CD4-positive, alpha-beta T cell treated with Interleukin-1 beta for 1 hour (primary cell): Measurements from ENCODE around the gene OLFM2.

ENCODE experiments used
- DNase-seq, 2 donors: peaks; one replicate each; pipeline ENCODE4 v3.0.0-alpha.2; 2020 to 2022

Gene OLFM2

GRCh38 chr19:9903336-9903735, 33.0 kb downstream of the OLFM2 start:
- DNase-seq = no peak

- no peak for DNase-seq
These were observed 34.7 kb downstream of the OLFM2 start for GRCh38 chr19:9901642-9902041.

- no peak for DNase-seq
These were observed 35.3 kb downstream of the OLFM2 start for GRCh38 chr19:9901020-9901419.

- DNase-seq = no peak
These were observed 44.5 kb downstream of the OLFM2 start for GRCh38 chr19:9891609-9892373.

- no peak for DNase-seq
These were observed 51.2 kb downstream of the OLFM2 start for GRCh38 chr19:9885077-9885552.

- DNase-seq = no peak
These were observed 52.6 kb downstream of the OLFM2 start for GRCh38 chr19:9883764-9884163.

GRCh38 chr19:9883231-9883758, 53.0 kb downstream of the OLFM2 start:
- DNase-seq = no peak

GRCh38 chr19:9881720-9882119, 54.6 kb downstream of the OLFM2 start:
- DNase-seq = no peak

- no peak for DNase-seq
These were observed 57.7 kb downstream of the OLFM2 start for GRCh38 chr19:9878511-9879196.

GRCh38 chr19:9877780-9878510, 58.4 kb downstream of the OLFM2 start:
- no peak for DNase-seq

GRCh38 chr19:9875796-9876195, 60.5 kb downstream of the OLFM2 start:
- DNase-seq = no peak

GRCh38 chr19:9875031-9875627, 61.2 kb downstream of the OLFM2 start:
- DNase-seq = no peak

- DNase-seq = no peak
These were observed 63.6 kb downstream of the OLFM2 start for GRCh38 chr19:9872618-9873242.

GRCh38 chr19:9871626-9872338, 64.5 kb downstream of the OLFM2 start:
- DNase-seq = no peak

- DNase-seq = no peak
These were observed 67.2 kb downstream of the OLFM2 start for GRCh38 chr19:9868983-9869617.

- DNase-seq = peak; percentile 47 to 59
These were observed 70.4 kb downstream of the OLFM2 start for GRCh38 chr19:9865732-9866501.

GRCh38 chr19:9863759-9864158, 72.6 kb downstream of the OLFM2 start:
- peak; percentile 6 to 10 for DNase-seq

- DNase-seq = peak; percentile 11 to 12
These were observed 73.4 kb downstream of the OLFM2 start for GRCh38 chr19:9862938-9863337.

- DNase-seq = no peak
These were observed 74.8 kb downstream of the OLFM2 start for GRCh38 chr19:9861503-9861902.

GRCh38 chr19:9860407-9860806, 75.9 kb downstream of the OLFM2 start:
- no peak for DNase-seq
